GM12875 (cell line): ENCODE results near the gene GZF1.

Experiments used
- H3K4me3 ChIP-seq: one replicate; pipeline ENCODE4 v1.5.1; 2011; ENCODE audit warnings: low read depth, low read length, control low read depth
- CTCF ChIP-seq: IDR thresholded peaks from 2 replicates; pipeline ENCODE4 v1.5.1; 2011; ENCODE audit warnings: low read depth, mild to moderate bottlenecking, control low read depth, inconsistent platforms, low read length, moderate library complexity, borderline replicate concordance; ENCODE audit not compliant: insufficient read depth

GZF1 gene

GRCh38 chr20:23334111-23334510, 27.9 kb upstream of the GZF1 start:
- no peak overlapping the region for H3K4me3 ChIP-seq
- no peak for TF ChIP-seq CTCF

GRCh38 chr20:23335521-23335920, 26.5 kb upstream of the GZF1 start:
- TF ChIP-seq CTCF: no peak
- H3K4me3 ChIP-seq: no peak overlapping the region

GRCh38 chr20:23336476-23336875, 25.5 kb upstream of the GZF1 start:
- TF ChIP-seq CTCF: no peak
- H3K4me3 ChIP-seq: no peak overlapping the region

- TF ChIP-seq CTCF: no peak
- H3K4me3 ChIP-seq: no peak overlapping the region
Observed at GRCh38 chr20:23337312-23337711, 24.7 kb upstream of the GZF1 start.

- H3K4me3 ChIP-seq: no peak overlapping the region
- TF ChIP-seq CTCF: no peak
Observed at GRCh38 chr20:23339986-23340385, 22.0 kb upstream of the GZF1 start.

- TF ChIP-seq CTCF: peak; percentile 50
- no peak overlapping the region for H3K4me3 ChIP-seq
Observed at GRCh38 chr20:23340524-23340923, 21.5 kb upstream of the GZF1 start.

- TF ChIP-seq CTCF: no peak
- H3K4me3 ChIP-seq: no peak overlapping the region
Observed at GRCh38 chr20:23341073-23341472, 20.9 kb upstream of the GZF1 start.
